ENCODE measurements around the gene BEGAIN.

Gene BEGAIN

GRCh38 chr14:100581228-100582145 lies 5.7 kb downstream of the BEGAIN start:
- no peak for DNase-seq (ENCODE audit: low read depth)

GRCh38 chr14:100580316-100581227 lies 6.6 kb downstream of the BEGAIN start:
- DNase-seq (ENCODE audit: low read depth): no peak

GRCh38 chr14:100578552-100578951 lies 8.7 kb downstream of the BEGAIN start:
- DNase-seq (ENCODE audit: low read depth): no peak

GRCh38 chr14:100577986-100578431 lies 9.2 kb downstream of the BEGAIN start:
- no peak for DNase-seq (ENCODE audit: low read depth)

- DNase-seq (ENCODE audit: low read depth): no peak
Measured at GRCh38 chr14:100577321-100577985, 9.8 kb downstream of the BEGAIN start.

- DNase-seq (ENCODE audit: low read depth): no peak
Measured at GRCh38 chr14:100576091-100577085, 10.8 kb downstream of the BEGAIN start.

- DNase-seq (ENCODE audit: low read depth): no peak
Measured at GRCh38 chr14:100575266-100575995, 11.8 kb downstream of the BEGAIN start.

- no peak for DNase-seq (ENCODE audit: low read depth)
Measured at GRCh38 chr14:100574642-100575031, 12.6 kb downstream of the BEGAIN start.

- DNase-seq (ENCODE audit: low read depth): no peak
Measured at GRCh38 chr14:100573757-100574641, 13.2 kb downstream of the BEGAIN start.

- no peak for DNase-seq (ENCODE audit: low read depth)
Measured at GRCh38 chr14:100573002-100573756, 14.0 kb downstream of the BEGAIN start.

- DNase-seq (ENCODE audit: low read depth): no peak
Measured at GRCh38 chr14:100572543-100572942, 14.7 kb downstream of the BEGAIN start.

GRCh38 chr14:100571837-100572236 lies 15.4 kb downstream of the BEGAIN start:
- DNase-seq (ENCODE audit: low read depth): no peak

GRCh38 chr14:100570726-100571454 lies 16.3 kb downstream of the BEGAIN start:
- no peak for DNase-seq (ENCODE audit: low read depth)

- no peak for DNase-seq (ENCODE audit: low read depth)
Measured at GRCh38 chr14:100569734-100570286, 17.4 kb downstream of the BEGAIN start.

GRCh38 chr14:100568998-100569733 lies 18.1 kb downstream of the BEGAIN start:
- DNase-seq (ENCODE audit: low read depth): no peak

- no peak for DNase-seq (ENCODE audit: low read depth)
Measured at GRCh38 chr14:100568164-100568997, 18.8 kb downstream of the BEGAIN start.
